Activated T-helper 9 cell treated with anti-CD3 and anti-CD28 coated beads, Interleukin-2, amount 50 U/mL, for 16 hours (primary cell): ENCODE data around the gene CCDC171.

ENCODE experiments used
- DNase-seq: peaks from one replicate; pipeline ENCODE4 v3.0.0-alpha.2; 2020; ENCODE audit warnings: low read depth

The CCDC171 gene

DNA sequence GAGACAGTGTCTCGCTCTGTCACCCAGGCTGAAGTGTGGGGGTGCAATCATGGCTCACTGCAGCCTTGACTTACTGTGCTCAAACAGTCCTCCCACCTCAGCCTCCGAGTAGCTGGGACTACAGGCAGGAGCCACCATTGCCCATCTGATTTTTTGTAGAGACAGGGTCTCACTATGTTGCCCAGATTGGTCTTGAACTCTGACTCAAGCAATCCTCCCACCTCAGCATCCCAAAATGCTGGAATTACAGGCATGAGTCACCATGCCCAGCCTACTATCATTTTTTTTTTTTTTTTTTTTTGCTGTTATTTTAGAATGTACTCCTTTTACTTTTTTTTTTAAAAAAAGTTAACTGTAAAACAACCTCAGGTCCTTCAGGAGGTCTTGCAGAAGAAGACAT, 449.0 kb downstream of the CCDC171 start:
- no peak for DNase-seq

DNA sequence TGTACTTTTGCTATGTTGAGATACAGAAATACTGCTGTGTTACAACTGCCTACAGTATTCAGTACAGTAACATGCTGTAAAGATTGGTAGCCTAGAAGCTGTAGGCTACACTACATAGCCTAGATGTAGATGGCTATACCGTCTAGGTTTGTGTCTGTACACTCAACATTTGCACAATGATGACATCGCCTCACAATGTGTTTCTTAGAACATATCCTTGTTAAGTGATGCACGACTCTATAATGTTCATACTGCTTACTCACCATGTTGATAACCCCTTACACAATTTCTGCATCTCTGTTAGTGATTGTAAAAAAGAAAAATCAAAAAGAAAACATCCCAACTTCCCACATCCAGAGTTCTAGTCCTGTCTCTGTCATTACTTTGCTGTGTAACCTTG, 450.0 kb downstream of the CCDC171 start:
- no peak for DNase-seq

GRCh38 chr9:16003785-16004184, 450.9 kb downstream of the CCDC171 start:
- no peak for DNase-seq

DNA sequence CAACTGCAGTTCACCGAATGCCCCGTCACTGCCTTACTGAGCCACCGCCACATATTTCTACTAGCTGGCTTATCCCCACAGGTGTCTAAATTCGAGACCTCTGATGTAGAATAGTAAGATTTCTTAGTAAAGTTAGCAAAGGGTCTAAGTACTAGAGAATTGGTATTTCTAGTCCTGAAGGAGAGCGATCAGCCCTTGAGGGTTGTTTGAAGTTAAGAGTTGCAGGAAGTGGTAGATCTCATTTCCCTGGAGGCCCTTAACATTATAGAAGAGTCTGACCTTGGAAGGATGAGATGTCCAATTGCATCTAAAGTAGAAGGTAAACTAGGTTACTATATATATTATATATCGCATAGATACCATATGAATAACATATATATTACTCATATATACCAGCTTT, 451.8 kb downstream of the CCDC171 start:
- DNase-seq, result no peak

- DNase-seq, result no peak
Observed at GRCh38 chr9:16010221-16010620, 457.4 kb downstream of the CCDC171 start.

GRCh38 chr9:16012621-16013020, 459.8 kb downstream of the CCDC171 start:
- no peak for DNase-seq

DNA sequence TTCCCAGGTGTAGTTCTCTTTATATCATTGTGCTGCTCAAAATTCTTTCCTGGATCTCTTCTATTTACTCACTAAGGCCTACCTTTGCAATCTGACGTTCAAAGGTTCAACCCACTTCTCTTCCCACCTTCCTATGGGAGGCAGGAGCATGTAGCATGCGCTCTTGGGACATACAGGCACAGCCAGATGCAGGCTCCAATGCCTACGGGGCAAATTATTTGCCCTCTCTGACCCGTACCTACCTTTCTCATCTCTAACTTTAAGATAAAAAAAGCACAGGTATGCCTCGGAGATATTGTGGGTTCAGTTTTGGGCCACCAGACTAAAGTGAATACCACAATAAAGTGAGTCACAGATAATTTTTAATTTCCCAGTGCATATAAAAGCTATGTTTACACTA, 460.5 kb downstream of the CCDC171 start:
- DNase-seq, result no peak

GRCh38 chr9:16013826-16014225, 461.0 kb downstream of the CCDC171 start:
- no peak for DNase-seq

- DNase-seq, result no peak
Observed at GRCh38 chr9:16022228-16022627, 469.4 kb downstream of the CCDC171 start.

DNA sequence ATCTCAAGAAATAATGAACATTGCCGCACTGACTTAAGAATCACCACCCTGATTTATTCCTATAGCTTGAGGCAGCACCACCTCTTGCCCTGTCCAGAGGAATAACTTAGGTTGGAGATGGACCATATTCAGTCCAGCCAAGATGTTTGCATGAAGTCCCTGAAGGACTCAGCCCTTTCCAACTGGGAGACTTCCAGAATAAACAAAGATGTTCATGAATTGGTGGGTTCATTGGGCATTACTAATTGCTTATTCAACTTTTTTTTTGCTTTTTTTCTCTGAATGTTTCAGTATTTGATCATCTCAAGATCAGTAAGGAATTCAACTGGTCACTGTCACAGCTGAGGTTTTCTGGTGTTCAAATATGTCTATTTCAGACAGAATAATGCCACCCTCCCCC, 470.6 kb downstream of the CCDC171 start:
- DNase-seq, result no peak
